Activated gamma-delta T cell treated with Interleukin-2 at 50 U/mL for 16 hours (primary cell): ENCODE results near the gene FGFR4.

ENCODE experiments used
- DNase-seq: peaks from one replicate; pipeline ENCODE4 v3.0.0-alpha.2; 2020

FGFR4 gene

DNA sequence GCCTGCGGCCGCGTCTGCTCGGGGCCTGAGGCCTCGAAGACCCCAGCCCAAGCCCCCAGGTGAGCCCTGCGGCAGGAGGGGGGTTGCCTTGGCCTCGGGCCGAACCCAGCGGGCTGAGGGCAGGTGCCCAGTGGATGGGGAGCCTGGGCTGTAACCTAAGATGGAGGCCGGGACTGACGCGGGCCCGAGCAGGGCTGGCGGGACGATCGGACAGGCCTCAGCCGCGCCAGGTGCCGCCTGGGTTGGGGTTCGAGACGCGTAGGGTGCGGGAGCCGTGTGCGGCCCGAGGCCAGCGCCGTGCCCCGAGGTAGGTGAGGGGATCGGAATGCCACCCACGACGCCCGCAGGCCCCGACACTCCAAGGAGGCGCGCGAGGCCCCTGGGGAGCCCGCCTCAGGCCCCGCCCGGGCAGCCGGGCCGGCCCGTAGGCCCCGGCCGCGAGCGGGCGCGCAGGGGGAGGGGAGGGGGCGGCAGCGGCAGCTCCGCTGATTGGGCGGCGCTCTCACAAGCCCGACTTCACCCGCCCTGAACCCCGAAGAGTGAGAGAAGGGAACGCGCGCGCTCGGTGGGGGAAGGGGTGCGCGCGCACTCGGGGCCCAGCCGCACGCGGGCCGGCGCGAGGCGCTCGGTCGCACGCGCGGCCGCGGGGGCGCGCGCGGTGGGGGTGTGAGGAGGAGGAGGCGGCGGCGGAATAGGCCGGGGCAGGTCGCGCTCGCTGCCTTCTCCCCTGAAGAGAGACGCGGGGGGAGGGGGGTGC, 46.6 kb downstream of the FGFR4 start, which contains the start of gene NSD1:
Gene NSD1 (plus strand): TSS at position 678 of the 757 bp plus-strand sequence. CDS start 1,331 bp downstream, outside the sequence.
- DNase-seq = peak; percentile 85

DNA sequence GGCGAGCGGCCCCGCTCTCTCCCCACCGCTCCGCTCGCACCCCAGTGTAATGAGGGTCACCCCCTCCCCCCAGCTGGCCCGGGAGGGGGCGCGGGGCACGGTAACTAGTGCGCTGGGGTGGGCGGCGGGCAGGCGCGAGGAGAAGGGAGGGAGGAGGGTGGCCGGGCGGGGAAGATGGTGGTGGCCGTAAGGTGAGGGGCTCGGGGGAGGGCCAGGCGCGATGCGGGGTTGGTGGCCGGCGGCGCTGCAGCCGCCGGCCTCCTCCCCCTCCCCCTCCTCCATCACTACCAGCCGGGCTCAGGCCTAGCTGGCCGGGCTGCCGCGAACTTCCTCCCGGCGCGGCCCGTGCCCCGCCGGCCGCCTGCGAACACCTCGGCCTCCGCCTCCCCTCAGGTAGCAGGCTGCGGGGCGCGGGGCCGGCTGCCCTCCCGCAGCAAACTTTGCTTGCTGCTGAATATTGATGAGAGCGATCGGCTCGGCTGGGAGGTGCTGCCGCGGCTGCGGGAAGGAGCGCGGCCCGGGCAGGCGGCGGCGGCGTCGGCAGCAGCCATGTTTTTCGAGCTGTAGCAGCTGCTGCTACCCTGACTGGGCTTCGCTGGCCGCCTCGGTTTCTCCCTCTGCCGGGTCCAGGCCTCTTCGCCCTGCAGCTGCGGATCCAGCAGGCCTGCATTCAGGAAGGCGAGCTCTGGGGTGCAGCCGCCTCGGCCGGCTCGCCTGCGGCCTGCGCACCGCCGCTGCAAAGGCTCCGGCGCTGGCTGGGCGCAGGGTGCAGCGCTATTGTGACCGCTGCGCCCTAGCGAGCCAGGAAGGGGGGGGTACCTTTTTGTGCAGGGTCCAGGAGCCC, 47.4 kb downstream of the FGFR4 start:
- peak; percentile 26 for DNase-seq

DNA sequence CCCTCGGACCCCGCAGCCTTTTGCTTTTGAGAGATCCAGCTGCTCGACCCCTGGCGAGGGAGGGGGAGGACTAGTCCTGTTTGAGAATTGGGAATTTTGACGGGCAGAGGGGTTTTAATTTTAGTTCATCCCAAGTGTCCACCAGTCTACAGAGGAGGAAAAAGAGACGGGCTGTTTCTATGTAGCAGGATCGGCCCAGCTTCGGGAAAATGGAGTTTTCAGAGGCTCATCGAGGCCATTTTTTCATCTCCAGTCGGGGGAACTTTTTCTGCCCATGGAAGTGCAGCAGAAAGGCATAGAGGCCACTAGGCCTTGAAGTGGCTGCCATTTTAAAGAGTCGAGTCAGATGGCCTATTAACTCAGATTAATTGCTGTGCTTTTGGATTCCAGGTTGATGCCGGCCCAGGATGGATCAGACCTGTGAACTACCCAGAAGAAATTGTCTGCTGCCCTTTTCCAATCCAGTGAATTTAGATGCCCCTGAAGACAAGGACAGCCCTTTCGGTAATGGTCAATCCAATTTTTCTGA, 48.0 kb downstream of the FGFR4 start:
- DNase-seq = no peak

DNA sequence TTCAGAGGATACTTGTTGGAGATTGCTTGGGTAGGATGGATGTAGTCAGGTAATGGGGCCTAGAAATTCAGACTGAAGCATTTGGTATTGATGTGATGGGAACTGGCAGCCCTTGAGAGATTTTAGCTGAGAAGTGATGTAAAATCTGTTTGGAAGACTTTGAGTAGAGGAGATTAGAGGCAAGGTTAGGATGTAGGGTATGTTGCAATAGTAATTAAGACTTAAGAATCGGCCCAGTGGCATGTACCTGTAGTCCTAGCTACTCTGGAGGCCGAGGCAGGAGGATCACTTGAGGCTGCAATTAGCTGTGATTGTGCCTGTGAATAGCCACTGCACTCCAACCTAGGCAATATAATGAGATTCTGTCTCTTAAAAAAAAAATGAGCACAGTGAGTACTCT, 53.6 kb downstream of the FGFR4 start:
- no peak for DNase-seq

DNA sequence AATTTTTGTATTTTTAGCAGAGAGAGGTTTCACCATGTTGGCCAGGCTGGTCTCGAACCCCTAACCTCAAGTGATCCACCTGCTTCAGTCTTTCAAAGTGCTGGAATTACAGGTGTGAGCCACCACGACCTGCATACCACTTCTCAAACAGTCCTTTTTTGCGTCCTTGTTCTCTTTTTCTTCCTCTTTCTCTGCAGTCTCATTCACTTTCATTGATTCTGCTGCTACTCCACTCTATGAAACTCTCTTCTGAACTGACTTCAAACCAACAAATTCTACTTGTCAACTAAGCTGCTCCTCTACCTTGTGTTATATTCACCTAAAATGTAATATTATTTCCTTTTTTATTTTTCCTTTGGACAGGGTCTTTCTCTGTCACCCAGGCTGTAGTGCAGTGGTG, 54.8 kb downstream of the FGFR4 start:
- DNase-seq = no peak

DNA sequence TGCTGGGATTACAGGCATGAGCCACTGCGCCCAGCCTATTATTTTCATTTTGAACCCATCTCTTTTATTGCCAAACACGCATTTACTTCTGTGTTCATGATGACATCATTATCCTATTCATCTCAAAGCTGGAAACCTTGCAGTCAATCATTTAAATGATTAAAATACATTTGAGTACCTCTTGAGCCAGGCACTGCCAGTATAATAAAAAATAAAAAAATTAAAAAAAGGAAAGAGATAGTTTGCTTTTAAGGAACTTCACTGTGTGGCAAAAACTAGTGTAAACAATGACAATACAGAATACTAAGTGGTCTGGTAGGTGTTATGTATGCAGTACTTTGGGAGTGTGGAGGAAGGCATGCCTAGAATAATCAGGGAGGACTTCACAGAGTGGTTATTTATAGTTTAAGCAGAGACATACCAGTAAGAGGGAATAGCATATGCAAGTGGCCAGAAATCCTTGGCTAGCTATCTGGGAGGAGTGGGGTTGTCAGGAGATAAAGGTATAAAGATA, 55.4 kb downstream of the FGFR4 start:
- no peak for DNase-seq

DNA sequence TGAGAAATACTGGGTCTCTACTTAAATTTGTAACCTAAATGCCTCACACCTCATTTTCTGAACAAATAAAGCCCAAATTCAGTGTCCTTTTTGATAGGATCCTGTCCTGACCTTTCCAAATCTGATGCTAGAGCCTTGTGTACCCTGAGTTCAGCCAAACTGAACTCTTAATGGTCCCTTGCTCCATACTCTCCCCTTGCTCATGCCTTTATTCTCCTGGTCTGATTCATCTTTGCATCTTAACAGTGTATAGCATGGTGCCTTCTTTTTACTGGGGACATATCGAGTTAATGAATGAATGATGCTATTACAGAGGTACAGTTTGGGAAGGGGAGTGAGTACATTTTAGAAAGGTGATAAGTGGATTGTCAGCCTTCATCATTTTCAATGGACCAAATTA, 56.1 kb downstream of the FGFR4 start:
- DNase-seq = no peak

DNA sequence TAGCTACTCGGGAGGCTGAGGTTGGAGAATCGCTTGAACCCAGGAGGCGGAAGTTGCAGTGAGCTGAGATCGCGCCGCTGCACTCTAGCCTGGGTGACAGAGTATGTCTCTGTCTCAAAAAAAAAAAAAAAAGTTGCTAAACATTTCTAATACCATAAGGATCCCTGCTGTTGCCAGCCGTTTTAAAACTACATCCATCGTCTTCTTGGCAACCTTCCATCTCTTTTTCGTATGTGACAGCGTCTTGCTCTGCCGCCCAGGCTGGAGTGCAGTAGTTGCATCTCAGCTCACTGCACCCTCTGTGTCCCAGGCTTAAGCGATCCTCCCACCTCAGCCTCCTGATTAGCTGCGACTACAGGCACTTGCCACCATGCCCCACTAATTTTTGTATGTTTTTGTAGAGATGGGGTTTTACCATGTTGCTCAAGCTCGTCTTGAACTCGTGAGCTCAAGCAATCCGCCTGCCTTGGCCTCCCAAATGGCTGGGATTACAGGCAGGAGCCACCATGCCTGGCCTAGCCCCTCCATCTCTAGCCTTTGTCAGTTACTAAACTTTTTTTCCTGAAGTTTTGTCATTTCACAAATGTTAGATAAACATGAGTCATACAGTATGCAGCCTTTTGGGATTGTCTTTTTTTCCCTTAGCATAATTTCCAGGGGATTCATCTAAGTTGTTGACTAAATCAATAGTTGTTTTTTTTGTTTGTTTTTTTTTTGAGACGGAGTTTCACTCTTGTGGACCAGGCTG, 60.4 kb downstream of the FGFR4 start:
- no peak for DNase-seq
